DMS 273 (cell line): ENCODE measurements around the gene WDR20.
A peak's percentile ranks its signal among the peaks of the same experiment; 100 is the strongest.
"Not testable (repeated sequence)": the region's sequence is repeated elsewhere in the genome, so short reads cannot be mapped to it uniquely, and the experiment has no call there.

ENCODE experiments used
- DNase-seq: peaks from one replicate; lab custom pipeline; 2025; ENCODE audit not compliant: unreplicated experiment; lab: John Stamatoyannopoulos, UW

WDR20 gene

GRCh38 chr14:102170061-102170460, 30.4 kb downstream of the WDR20 start:
- no peak for DNase-seq

- DNase-seq: no peak
These were observed 31.7 kb downstream of the WDR20 start for GRCh38 chr14:102171173-102172020.

- not testable (repeated sequence) for DNase-seq
These were observed 32.2 kb downstream of the WDR20 start for GRCh38 chr14:102172021-102172272.

- not testable (repeated sequence) for DNase-seq
These were observed 33.0 kb downstream of the WDR20 start for GRCh38 chr14:102172721-102173120.

GRCh38 chr14:102177161-102177560, 37.5 kb downstream of the WDR20 start:
- no peak for DNase-seq

- no peak for DNase-seq
These were observed 39.1 kb downstream of the WDR20 start for GRCh38 chr14:102178806-102179205.

GRCh38 chr14:102180248-102180998, 40.7 kb downstream of the WDR20 start:
- no peak for DNase-seq

GRCh38 chr14:102181187-102181586, 41.5 kb downstream of the WDR20 start:
- DNase-seq: no peak

- peak; percentile 16 for DNase-seq
These were observed 42.5 kb downstream of the WDR20 start for GRCh38 chr14:102182190-102182589.

GRCh38 chr14:102182936-102183619, 43.4 kb downstream of the WDR20 start:
- peak; percentile 21 for DNase-seq

GRCh38 chr14:102183886-102184285, 44.2 kb downstream of the WDR20 start:
- DNase-seq: no peak

- DNase-seq: no peak
These were observed 44.8 kb downstream of the WDR20 start for GRCh38 chr14:102184316-102185035.

- DNase-seq: peak; percentile 32
These were observed 45.7 kb downstream of the WDR20 start for GRCh38 chr14:102185360-102185759.

- DNase-seq: peak; percentile 55
These were observed 47.3 kb downstream of the WDR20 start for GRCh38 chr14:102187044-102187443.

GRCh38 chr14:102187568-102188001, 47.9 kb downstream of the WDR20 start:
- DNase-seq: peak; percentile 26

GRCh38 chr14:102188187-102188586, 48.5 kb downstream of the WDR20 start:
- DNase-seq: no peak

- DNase-seq: no peak
These were observed 50.2 kb downstream of the WDR20 start for GRCh38 chr14:102189874-102190273.

GRCh38 chr14:102192840-102193502, 53.3 kb downstream of the WDR20 start:
- no peak for DNase-seq

- DNase-seq: no peak
These were observed 55.2 kb downstream of the WDR20 start for GRCh38 chr14:102194856-102195255.

- no peak for DNase-seq
These were observed 55.7 kb downstream of the WDR20 start for GRCh38 chr14:102195446-102195845.
